NCI-H82 (cell line): ENCODE results near the gene GALNT13.

Experiments used
- DNase-seq: peaks from one replicate; lab custom pipeline; 2025; lab: John Stamatoyannopoulos, UW

Gene GALNT13

DNA sequence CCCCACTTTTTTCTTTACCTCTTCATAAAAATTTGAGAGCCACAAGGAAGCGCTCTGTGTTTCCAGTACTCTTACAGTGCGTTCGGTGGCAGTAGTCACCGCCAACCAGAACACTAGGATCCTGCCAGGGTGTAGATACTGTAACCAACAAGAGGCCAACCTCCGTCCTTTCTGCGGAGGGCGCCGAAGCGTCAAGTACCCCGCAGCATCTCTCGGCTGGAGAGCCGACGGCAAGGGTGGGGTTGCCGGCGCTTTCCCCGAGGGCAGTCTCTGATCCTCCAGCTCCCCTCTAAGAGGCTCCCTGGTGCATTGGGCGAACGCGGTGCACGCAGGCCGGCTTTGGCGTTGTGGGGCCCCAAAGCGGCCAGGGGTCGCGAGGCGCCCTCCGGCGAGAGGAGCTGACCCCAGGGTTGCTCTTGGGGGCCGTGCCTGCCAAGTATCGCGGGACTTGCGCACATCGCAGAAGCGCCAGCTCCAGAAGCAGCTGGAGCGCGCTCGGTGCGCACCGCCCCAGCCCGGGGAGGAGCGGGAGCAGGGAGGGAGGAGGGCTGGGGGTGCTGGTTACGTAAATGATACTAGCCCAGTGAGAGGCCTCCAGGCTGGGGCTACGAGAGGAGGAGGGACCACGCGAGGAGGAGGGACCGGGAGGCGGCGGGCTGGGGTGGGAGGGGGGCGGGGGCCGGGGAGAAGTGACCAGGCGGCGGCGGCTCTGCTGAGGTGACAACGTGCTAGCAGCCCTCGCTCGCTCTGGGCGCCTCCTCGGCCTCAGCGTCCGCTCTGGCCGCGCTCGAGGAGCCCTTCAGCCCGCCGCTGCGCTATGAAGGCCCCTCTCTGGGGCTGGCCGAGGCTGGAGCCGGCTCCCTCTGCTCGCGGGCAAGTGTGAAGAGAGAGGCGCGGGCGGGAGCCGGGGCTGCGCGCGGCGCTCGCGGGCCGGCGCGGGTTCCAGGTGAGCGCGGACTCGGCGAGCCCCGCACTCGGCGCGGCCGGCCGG is at the start of gene GALNT13:
GALNT13 (plus strand) TSS at position 692 of the 991 bp plus-strand sequence.
- peak; percentile 98 for DNase-seq

DNA sequence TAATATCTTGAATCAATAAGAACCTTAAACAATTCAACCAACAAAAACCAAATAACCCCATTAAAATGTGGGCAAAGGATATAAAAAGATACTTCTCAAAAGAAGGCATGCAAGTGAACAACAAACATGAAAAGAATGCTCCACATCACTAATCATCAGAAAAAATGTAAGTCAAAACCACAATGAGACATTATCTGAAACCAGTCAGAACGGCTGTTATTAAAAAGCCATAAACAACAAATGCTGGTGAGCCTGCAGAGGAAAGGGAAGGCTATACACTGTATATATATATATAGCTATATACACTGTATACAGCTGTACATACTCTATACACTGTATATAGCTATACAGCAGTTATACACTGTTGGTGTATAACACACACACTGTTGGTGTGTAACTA is 47.8 kb upstream of the GALNT13 start:
- DNase-seq = no peak

DNA sequence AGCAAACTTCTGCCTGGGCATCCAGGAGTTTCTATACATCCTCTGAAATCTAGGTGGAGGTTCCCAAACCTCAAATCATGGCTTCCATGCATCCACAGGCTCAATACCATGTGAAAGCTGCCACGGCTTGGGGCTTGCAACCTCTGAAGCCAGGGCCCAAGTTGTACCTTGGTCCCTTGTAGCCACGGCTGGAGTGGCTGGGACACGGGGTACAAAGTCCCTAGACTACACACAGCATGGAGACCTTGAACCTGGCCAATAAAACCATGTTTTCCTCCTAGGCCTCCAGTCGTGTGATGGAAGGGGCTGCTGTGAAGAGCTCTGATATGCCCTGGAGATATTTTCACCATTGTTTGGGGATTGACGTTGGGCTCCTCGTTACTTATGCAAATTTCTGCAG is 43.4 kb upstream of the GALNT13 start:
- DNase-seq = no peak

DNA sequence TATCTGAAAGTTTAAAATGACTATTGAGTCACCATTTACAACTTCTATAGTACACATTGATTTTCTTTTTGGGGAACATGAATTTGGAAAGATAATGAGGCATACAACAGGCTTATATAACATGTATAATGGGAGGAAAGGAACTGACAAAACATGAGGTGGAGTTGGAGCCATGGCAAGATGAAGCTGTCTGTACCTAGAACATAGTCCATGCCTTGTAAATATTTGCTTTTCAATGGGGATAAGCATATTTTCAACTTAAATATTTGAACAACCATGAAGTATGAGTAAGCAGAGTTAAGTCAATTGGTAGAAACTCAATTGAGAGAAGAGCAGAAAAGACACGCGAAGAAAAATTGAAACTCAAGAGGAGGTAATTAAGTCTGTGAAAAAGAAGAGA is 37.1 kb upstream of the GALNT13 start:
- DNase-seq = no peak

DNA sequence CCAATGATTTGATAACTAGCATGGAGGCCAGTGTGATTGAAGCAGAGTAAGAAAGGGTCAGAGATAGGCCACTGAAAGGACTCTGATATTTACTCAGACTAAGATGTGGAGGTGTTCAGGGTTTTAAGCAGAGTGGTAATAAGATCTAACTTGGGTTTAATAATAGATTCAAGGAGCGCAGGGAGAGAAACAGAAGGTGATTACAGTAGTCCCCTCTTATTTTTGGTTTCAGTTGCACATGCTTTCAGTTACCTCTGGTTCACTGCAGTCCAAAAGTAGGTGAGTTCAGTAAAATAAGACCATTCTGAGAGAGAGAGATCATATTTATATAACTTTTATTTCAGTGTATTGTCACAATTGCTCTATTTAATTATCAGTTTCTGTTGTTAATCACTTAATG is 13.5 kb upstream of the GALNT13 start:
- peak; percentile 21 for DNase-seq

DNA sequence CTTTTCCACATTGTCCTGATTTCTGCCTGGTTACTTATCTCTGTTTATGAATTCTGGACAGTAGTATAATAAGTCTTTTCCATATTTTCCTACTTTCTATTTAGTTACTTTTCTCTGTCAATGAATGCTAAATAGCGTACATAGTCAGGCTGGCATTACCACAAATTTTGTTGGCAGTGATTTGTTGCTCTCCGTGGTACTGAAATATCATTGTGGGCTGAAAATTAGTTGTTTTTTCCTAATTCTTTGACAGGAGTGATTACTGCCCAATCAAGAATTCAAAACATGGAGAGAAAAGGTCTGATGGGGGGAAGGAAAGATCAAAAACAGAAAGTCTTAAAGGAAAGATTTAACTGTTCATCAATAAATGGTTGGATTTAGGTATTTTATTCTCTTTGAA is 7.7 kb upstream of the GALNT13 start:
- no peak for DNase-seq

DNA sequence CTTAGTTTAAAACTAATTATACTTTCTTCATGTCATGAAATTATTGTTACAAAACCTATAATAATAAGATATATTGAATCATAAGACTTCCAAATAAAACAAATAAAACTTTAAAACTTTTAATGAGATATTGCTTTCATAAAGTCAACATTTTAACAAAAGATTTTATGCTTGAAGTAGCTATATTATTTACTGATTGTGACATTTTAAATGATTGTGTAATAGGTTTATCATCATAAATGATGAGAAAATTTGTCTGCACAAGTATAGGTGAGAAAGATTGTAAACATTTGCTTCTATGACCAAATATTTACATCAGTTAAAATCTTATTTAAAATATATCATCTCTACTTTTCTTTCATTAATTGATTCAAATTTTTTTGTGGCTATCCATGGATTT is 5.1 kb upstream of the GALNT13 start:
- DNase-seq = no peak

DNA sequence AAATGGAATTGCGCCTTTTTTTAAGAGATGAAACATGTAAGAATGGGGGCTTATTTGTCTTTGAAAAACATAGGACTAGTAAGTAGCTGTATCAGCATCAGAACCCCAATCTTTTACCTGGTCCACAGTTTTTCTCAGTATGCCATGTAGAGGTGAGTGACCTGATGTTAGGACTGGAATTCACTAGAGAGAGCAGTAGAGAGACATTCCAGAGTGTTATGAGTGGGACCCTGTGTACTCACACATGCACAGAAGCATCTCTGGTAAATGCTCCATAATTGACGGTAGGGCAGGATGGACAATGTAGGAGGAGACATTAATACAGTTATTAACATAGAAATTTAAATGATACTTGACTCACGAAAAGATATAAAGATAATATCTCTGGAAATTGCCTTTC is 1.4 kb upstream of the GALNT13 start:
- peak; percentile 76 for DNase-seq

DNA sequence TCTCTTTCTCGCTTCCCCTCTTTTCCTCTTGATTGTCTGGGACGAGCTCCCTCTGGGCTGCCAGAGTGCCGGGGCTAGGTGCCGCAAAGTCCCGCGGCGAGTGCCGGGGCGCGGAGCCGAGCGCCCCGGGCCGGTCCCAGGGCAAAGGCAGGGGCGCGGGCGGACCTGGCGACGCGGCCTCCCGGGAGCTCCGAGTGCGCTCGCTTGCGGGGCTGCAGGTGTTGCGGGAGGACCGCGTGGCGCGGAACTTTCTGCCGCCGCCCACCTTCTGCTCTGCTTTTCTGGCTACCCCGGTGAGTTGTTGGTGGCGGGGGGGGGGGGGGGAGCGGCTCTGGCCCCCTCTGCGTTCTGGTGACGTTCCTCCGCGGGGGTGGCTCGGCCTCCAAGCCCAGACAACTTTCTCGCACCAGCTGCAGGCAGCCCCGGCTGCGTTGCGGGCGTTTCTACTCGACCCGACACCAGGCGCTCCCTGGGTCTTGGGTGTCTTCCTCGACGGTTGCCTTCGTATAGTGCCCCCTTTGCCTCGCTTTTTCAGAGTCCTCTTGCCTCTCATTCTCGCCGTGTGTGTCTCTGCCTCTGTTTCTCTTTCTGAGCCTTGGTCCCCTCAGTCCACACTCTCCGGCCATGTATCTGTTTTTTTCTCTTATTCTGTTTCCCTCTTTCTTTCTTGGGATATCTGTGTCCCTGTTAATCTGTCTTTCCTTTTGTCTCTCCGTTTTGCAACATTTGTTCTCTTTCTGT is 759 bp downstream of the GALNT13 start:
- peak; percentile 62 for DNase-seq

DNA sequence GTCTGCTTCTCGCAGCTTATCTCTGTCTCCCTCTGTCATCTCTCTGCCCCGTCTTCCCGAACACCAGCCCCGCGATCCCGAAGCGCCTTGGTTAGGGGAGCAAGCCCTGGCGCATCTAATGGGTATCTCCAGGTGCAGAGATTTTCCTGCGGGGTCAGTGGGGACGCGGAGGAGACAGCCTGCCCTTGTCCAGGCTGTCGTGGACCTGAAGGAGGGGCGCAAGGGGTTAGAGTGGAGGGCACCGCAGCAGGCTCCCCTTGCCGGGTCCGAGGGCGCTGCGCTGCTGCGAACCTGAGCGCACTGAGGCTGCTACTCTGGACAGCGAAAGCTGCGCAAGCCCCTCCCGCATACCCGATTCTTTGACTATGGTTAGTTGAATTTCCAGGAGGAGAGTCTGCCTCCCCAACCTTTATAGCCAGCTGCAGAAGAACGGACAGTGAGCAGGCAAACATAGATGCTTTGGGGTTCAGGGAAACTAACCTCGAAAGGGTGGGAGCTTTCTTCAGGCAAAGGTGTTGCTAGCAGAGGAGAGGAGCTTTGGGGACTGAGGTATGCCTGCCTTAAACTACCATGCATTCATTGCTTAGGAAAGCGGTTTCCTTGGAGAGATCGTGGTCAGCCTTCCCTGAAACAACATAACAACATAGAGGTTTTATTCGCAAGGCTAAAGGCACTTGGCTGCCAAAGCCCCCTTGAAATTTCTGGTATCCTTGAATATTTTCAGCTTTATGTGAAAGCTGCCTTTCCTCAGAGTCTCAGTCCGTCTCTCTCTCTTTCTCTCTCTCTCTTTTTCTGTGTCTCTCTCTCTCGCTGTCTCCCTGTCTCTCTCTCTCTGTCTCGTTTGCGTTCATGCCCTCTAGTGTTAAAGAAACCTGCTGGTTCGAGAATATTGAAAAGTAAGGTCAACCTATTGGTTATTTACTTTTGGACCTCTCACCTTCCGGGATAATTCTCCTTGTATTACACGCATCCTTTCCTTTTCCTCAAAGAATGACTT is 1.6 kb downstream of the GALNT13 start:
- peak; percentile 62 for DNase-seq

DNA sequence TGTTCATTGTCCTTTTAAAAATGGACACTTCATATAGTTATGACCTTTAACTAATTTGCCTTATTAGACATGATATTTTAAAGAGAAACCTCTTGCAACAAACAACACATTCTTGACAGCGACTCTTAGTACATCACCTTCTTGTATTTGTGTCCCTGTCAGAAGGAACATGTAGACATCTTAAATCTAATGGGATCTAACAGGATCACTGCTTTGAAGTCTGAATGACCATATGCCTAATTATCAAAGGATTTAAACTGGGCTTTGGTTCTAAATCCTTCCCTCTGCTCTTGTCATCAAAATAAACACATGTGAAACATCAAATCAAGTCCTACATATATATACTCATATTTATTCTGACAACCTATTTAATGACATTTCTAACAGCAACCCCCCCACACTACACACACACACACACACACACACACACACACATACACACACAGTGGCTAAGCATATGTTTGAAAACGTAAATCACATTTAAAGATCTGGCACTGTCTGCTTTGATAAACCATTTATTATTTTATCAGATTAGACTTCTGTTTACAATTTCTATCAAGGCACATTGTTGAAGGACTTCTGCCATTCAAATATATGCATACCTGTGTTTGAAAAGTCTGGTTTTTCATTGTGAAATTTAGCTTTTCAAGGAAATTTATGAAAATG is 4.2 kb downstream of the GALNT13 start:
- peak; percentile 95 for DNase-seq

DNA sequence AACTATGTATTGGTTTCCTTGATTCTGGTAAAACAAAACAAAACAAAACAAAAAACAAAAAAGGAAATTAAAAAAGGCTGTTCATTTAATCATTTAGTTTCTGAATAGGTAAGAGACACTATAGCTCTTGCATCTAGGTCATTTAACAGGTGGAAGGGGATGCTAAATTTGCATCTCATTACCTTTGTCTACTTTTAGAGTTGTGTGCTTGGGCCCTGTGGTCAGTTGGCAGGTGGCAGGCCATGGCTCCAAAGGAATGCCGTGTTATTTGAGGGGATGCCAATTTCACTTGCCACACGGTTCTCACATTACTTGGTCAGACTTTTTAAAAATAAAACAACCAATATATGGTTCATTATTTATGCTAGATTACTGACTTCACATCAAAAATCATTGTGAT is 9.2 kb downstream of the GALNT13 start:
- DNase-seq = no peak

DNA sequence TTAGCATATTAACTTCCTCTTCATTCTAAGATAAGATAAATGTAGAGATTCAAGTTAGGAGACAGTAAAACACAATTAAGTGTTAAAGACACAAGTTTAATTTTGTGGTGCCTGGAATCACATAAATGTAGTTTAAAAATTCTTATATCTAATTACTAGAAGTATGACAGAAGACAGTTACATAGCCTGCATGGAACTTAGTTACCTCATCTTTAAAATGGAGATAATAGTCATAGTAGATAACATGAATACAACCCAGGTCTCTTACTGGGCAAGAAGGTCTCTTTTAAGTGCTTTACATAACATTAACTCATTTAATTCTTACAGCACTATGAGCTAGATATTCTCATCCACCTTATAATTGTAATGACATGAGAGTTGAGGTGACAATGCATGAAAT is 15.1 kb downstream of the GALNT13 start:
- DNase-seq = no peak

DNA sequence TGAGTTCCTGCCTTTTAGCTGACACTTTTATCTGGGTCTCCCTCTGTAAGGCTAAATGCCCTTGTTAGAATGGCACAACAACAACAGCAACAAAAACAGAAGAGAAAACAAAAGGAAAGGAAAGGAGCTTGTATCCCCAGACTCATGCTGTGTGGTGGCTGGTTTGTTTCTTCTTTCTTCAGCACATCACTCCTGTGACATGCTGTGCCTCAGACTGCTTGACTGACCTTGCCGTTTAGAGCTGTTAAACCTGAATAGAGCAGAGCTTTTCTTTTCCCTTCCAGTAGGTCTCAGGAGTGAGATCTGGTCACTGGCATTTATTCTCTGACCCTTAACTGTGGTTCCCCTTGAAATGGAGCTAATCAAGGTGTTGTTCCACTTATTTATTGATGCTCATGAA is 18.9 kb downstream of the GALNT13 start:
- DNase-seq = peak; percentile 22

DNA sequence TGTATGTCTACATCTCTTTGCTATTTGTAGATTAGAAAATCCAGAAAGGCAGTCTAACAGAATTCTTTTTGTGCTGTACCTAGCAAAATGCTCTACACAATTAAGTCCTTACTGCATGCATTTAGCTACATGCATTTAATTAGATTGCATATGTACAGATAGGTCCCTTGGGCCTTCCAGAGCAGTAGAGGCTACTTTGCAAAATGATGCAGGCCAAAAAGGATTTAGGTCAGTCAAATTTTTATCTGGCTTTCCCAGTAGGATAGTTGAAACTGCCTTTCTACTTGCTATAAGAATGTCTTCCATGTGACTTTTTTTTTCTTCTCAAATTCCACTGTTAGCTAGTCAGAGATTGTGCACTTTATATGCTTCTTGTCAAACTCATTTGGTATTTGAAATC is 19.3 kb downstream of the GALNT13 start:
- peak; percentile 54 for DNase-seq

DNA sequence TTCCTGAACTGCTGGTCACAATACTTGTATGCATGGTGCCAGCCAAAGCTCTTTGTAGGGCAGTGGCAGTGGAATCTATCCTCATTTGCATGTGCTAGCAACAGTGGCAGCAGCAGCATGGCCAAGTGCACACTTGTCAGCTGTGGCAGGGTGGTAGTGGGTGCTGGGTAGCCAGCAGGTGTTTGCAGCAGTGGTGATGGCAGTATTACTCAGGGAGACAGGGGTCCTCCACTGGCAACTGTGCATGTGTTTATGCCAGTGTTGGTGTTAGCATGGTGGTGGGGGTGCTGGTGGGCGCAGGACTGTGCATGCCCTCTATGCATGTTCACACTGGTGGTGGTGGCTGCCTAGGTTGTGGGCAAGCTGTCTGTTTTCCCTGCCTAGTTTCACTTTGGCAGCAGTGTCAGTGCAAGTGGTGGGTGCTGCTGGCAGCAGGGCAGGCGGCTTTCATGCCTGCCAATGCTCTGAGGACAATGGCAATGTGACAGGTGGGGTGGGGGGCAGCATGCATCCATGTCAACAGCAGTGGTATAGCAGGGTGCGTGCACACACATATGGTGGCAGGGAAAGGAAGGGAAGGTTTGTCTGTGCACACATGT is 41.2 kb downstream of the GALNT13 start:
- no peak for DNase-seq

DNA sequence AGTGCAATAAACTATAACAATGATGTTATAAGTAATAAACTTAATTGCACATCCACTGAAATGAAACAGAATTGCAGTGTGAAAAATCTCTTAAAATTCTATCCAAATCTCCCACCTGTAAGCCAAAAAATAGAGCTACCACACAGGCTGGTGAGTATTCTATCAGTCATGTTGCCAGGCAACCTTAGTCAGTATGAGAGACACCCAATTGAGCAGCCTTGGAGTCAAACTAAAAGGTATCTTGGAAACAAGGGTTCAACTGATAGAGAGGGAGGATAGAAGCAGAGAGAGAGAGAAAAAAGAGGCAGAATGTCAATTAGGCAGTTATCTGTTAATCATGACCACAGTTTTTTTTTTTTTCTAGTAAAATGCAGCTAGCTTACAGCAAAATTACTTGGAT is 45.8 kb downstream of the GALNT13 start:
- no peak for DNase-seq

DNA sequence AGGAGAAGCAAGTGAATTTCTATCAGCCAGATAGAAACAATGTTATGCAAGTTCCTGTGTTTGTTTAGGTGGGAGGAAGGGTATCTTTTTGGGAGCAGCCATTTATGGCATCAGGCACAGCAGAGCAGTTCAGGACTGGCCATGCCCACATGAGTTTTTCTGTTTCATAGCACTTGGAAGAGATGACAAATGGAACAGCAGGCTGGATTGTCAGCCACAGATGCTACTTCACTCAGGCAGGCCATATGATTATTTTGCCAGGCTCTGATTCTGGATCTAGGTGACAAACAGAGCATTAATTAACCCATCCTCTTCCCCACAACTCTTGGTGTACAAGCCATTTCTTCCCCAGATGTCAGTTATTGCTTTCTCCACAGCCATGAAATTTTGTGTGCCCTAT is 63.8 kb downstream of the GALNT13 start:
- no peak for DNase-seq

DNA sequence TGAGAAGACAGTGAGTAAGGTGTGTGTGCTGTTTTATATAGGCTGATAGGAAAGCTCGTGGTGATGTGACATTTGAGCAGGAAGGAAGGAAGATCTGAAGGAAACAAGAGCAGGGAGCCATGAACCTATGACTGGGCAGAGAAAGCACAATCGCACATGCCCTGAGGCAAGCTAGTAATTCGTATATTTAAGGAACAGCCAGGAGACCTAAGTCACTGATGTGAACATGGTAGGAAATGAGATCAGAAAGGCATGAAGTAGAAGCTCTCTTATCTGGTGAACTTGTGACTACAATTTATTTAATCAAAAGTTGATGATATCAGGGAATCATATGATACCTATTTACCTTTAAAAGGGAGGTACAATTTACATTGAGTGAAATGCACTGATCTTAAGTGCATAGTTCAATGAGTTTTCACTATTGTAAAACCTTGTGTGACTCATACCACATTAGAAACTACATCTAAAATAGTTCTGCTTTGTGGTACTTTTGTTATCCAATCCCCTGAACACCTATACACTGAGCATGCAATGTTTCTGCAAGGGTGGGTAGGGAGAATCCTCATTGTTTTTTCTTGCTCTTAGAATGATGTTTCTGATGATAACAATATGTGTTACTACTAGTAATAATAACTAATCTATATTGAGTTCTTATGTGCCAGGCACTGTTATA is 67.5 kb downstream of the GALNT13 start:
- DNase-seq = no peak

DNA sequence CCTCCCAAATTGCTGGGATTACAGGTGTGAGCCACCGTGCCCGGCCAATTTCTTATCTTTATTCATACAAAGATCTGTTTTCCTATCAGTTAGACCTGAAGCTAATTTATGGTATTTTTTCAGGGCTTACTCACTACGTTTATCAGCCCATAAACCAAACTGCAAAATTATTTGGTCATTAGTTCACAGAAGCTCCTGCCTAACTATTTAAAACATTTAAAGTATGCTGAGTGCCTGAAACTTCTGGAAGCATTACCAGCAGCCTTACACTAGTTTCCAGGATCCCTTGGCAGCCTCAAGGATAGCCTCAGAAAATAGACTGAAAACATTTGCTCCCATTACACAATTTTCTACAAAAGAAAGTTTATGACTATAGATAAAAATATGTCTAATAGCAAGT is 68.8 kb downstream of the GALNT13 start:
- DNase-seq = no peak
